HS-27A (cell line): ENCODE data around the gene CDC73.
"Not testable (repeated sequence)": the region's sequence is repeated elsewhere in the genome, so short reads cannot be mapped to it uniquely, and the experiment has no call there.

Experiments
- DNase-seq: peaks from one replicate; pipeline ENCODE4 v3.0.0-alpha.2; 2012; ENCODE audit warnings: low read depth, missing footprints

The CDC73 gene

DNA sequence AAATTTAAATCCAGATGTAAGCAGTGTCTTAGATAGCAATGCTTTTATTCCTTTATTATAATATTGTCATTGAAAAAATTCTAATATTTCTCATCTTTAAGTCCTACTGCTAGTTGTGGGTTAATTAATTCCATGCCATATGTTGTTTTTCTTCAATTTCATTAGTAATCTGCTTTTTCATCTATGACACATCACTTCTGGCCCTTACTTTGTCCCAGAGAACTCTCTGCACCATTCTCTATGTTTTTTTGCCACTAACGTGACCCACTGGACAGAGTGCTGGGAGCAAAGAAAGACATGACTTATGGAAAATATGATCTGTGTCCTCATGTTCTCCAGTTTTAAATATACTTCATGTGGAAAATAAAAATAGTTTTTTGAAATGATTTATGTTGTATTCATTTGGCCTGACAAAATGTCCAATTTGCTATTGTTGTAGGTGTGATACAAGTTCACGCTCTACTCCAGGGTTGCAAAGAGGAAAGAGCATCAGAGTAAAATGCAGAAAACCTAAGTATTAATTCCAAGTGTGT lies 166.8 kb downstream of the CDC73 start:
- DNase-seq, result not testable (repeated sequence)

DNA sequence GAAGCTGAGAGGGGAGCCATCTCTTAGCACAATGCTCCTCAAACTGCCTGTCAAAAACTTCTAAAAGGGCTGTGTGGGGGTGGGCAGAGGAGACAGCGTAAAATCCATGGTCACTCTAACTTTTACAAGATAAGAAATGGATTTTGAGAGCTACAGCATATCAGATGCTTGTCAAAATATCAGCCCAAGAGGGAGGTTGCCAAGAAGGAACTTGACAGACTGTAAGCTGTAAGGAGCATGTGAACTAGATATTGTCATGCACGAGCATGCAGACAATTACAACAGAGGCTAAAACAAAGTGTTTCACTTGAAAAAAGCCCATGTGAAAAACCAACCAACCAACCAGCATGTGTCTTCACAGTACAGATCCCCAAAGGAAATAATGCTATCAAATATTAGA lies 171.9 kb downstream of the CDC73 start:
- DNase-seq, result no peak

- DNase-seq, result no peak
These were observed 177.2 kb downstream of the CDC73 start for GRCh38 chr1:193299038-193299437.

DNA sequence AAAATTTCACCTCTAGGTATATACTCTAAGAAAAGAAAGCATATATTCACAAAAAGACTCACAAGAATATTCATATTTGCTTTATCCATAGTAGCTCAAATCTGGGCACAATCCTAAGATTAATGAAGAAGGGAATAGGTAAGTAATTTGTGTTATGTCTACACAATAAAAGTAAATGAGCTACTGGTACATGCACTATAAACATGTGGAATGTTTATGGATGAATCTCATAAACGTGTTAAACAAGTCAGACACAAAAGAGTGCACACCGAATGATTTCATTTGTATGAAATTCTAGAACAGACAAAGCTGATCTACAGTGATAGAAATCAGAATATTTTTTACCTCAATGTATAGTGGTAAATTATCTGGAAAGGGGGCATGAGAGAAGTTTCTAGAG lies 179.9 kb downstream of the CDC73 start:
- no peak for DNase-seq

DNA sequence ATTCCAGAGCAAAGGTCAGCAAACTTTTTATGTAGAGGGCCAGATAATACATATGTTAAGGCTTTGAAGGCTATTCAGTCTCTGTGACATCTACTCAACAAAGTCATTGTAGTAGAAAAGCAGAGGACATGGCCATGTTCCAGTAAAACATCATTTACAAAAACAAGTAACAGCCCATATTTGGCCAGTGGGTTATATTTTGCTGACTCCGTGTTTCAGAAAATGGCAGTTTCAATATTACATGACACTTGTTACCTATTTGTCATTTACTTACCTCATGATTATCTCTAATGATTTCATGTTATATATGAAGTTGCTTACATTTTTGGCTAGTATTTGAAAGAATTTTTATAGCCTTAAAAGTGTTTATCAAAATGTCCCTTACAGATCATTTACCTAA lies 182.0 kb downstream of the CDC73 start:
- no peak for DNase-seq
